ENCODE results near the gene HBS1L. TPM values are rescaled to one million over a fixed set of nuclear protein-coding genes. Genes with fewer than 3 reads are reported as not detected.

The HBS1L gene
- total RNA-seq, 4 donors from 2014 or later = 52.8 to 87.1 (median 70.7) TPM

GRCh38 chr6:134948142-134948541, 106.5 kb downstream of the HBS1L start:
- intact Hi-C loops (cut with DNase I) = no loop called here
- H3K27me3 ChIP-seq = no peaks in the 10 kb centered on the region
- no peak overlapping the region for H3K4me3 ChIP-seq (replicated peaks in 1 of 3)
- no peak for DNase-seq
- no peaks in the 10 kb centered on the region for H3K36me3 ChIP-seq
- H3K4me1 ChIP-seq = no peaks in the 10 kb centered on the region
- TF ChIP-seq POLR2A (IDR thresholded peaks at IDR 0.05) = no peak
- TF ChIP-seq, protein P1, sequence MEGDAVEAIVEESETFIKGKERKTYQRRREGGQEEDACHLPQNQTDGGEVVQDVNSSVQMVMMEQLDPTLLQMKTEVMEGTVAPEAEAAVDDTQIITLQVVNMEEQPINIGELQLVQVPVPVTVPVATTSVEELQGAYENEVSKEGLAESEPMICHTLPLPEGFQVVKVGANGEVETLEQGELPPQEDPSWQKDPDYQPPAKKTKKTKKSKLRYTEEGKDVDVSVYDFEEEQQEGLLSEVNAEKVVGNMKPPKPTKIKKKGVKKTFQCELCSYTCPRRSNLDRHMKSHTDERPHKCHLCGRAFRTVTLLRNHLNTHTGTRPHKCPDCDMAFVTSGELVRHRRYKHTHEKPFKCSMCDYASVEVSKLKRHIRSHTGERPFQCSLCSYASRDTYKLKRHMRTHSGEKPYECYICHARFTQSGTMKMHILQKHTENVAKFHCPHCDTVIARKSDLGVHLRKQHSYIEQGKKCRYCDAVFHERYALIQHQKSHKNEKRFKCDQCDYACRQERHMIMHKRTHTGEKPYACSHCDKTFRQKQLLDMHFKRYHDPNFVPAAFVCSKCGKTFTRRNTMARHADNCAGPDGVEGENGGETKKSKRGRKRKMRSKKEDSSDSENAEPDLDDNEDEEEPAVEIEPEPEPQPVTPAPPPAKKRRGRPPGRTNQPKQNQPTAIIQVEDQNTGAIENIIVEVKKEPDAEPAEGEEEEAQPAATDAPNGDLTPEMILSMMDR (IDR thresholded peaks at IDR 0.05) = no peak
- no peak overlapping the region for H3K27ac ChIP-seq
- H3K9me3 ChIP-seq = no peaks in the 10 kb centered on the region

GRCh38 chr6:134945045-134945444, 109.6 kb downstream of the HBS1L start:
- DNase-seq = no peak
- Histone ChIP-seq H3K27ac (no peak overlapping the region), H3K27me3 (no peaks in the 10 kb centered on the region), H3K36me3 (no peaks in the 10 kb centered on the region), H3K4me3 (replicated peaks in 1 of 3) (no peak overlapping the region), H3K9me3 (no peaks in the 10 kb centered on the region), H3K4me1 (no peaks in the 10 kb centered on the region)
- TF ChIP-seq POLR2A (IDR thresholded peaks at IDR 0.05) = no peak
- TF ChIP-seq, protein P1 (IDR thresholded peaks at IDR 0.05) = no peak
- intact Hi-C loops (cut with DNase I) = no loop called here

GRCh38 chr6:134943522-134944111, 111.0 kb downstream of the HBS1L start:
- DNase-seq = no peak
- TF ChIP-seq POLR2A (IDR thresholded peaks at IDR 0.05) = no peak
- TF ChIP-seq, protein P1 (IDR thresholded peaks at IDR 0.05) = no peak
- 93 to 97% methylated on average over 4 to 9 of the region's 9 CpGs for WGBS, 2 donors
- intact Hi-C loops (cut with DNase I) = no loop called here
- Histone ChIP-seq H3K9me3 (no peaks in the 10 kb centered on the region), H3K4me1 (no peaks in the 10 kb centered on the region), H3K27me3 (no peaks in the 10 kb centered on the region), H3K4me3 (replicated peaks in 1 of 3) (no peak overlapping the region), H3K36me3 (no peaks in the 10 kb centered on the region), H3K27ac (no peak overlapping the region)

DNA sequence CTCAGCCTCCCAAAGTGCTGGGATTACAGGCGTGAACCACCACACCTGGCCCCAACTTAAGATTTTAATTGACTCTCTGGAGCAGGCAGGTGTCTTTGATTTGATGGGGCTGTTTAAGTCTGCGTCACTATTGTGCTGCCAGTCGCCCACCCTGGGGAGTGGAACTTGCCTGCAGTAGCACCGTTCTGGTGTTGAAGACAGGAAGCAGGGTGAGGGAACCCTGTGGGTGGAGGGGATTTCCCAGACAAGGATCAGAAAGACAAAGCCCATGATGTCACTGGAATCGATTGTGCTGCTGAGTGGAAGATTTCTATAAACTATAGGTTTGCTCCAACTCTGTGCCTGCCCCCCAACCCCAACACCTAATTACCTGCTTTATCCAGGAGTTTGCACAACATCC, 115.7 kb downstream of the HBS1L start:
- H3K9me3 ChIP-seq = no peaks in the 10 kb centered on the region
- no peak overlapping the region for H3K4me3 ChIP-seq (replicated peaks in 1 of 3)
- no peaks in the 10 kb centered on the region for H3K4me1 ChIP-seq
- H3K27me3 ChIP-seq = no peaks in the 10 kb centered on the region
- H3K27ac ChIP-seq = no peak overlapping the region
- no peaks in the 10 kb centered on the region for H3K36me3 ChIP-seq
- intact Hi-C loops (cut with DNase I) = loop anchor here (10.0 kb wide), 1 partner anchor 814 kb away; no protein-coding TSS in a partner anchor
- TF ChIP-seq, protein P1 (IDR thresholded peaks at IDR 0.05) = no peak
- TF ChIP-seq POLR2A (IDR thresholded peaks at IDR 0.05) = no peak
- WGBS, 2 donors = 66 to 84% methylated on average over 4 to 5 of the region's 5 CpGs
- no peak for DNase-seq

DNA sequence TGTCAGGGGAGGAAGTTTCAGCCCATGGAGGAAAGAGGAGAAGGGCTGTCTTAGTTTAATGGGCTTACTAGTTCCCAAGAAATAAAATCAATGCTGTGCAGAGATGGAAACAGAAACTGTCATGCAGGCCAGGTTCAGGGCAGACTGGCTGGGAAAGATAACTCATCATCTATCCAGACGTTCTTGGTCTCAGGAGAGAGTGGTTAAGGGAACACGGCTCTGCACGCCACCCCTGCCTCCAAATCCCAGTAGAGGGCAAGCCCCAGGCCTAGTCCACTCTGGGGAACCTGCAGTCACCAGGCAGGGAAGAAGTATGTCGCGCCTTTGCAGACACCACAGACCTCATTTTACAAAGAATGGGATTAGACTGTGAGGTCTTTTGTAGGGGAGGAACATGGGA, 117.2 kb downstream of the HBS1L start:
- no peaks in the 10 kb centered on the region for H3K9me3 ChIP-seq
- no peaks in the 10 kb centered on the region for H3K4me1 ChIP-seq
- TF ChIP-seq POLR2A (IDR thresholded peaks at IDR 0.05) = no peak
- TF ChIP-seq, protein P1 (IDR thresholded peaks at IDR 0.05) = no peak
- no peaks in the 10 kb centered on the region for H3K36me3 ChIP-seq
- H3K27ac ChIP-seq = no peak overlapping the region
- no peak overlapping the region for H3K4me3 ChIP-seq (replicated peaks in 1 of 3)
- intact Hi-C loops (cut with DNase I) = loop anchor here (10.0 kb wide), 1 partner anchor 813 kb away; no protein-coding TSS in a partner anchor
- no peaks in the 10 kb centered on the region for H3K27me3 ChIP-seq
- 85 to 89% methylated on average over 5 of the region's 5 CpGs for WGBS, 2 donors
- DNase-seq = no peak

Data from thyroid gland (tissue), 4 donors.